MM.1S (cell line): ENCODE data around the gene NFYB.
A peak's percentile ranks its signal among the peaks of the same experiment; 100 is the strongest.

Experiments
- DNase-seq: peaks from one replicate; pipeline ENCODE4 v3.0.0-alpha.2; 2015
- H2AFZ ChIP-seq: fragments of 300-600 bp; sonication (generic); 2 replicates; pipeline ENCODE4 v1.6.0; 2016; ENCODE audit warnings: antibody characterized with exemption, low read length
- H3F3A ChIP-seq: fragments of 300-600 bp; sonication (generic); 2 replicates; pipeline ENCODE4 v1.6.1; 2016; ENCODE audit warnings: mild to moderate bottlenecking, antibody characterized with exemption, low read length, moderate library complexity, mixed read lengths; ENCODE audit not compliant: insufficient read depth
- H3K27ac ChIP-seq: fragments of 300-600 bp; sonication (generic); 2 replicates; pipeline ENCODE4 v1.5.1; 2016; ENCODE audit warnings: mild to moderate bottlenecking, low read length
- H3K27me3 ChIP-seq: fragments of 300-600 bp; sonication (generic); replicated peaks from 2 replicates; pipeline ENCODE4 v1.6.0; 2016; ENCODE audit warnings: low read length; ENCODE audit not compliant: insufficient read depth
- H3K36me3 ChIP-seq: fragments of 300-600 bp; sonication (generic); replicated peaks from 2 replicates; pipeline ENCODE4 v1.6.1; 2016; ENCODE audit warnings: mild to moderate bottlenecking, low read length, mixed read lengths; ENCODE audit not compliant: insufficient read depth
- H3K4me1 ChIP-seq: fragments of 300-600 bp; sonication (generic); 2 replicates; pipeline ENCODE4 v1.6.1; 2016; ENCODE audit warnings: low read length, mixed read lengths
- H3K4me2 ChIP-seq: fragments of 300-600 bp; sonication (generic); 2 replicates; pipeline ENCODE4 v1.6.0; 2016; ENCODE audit warnings: low read depth, low read length
- H3K4me3 ChIP-seq: fragments of 300-600 bp; sonication (generic); 2 replicates; pipeline ENCODE4 v1.5.1; 2016; ENCODE audit warnings: low read length, mixed read lengths
- H3K79me2 ChIP-seq: fragments of 300-600 bp; sonication (generic); 2 replicates; pipeline ENCODE4 v1.6.1; 2016; ENCODE audit warnings: mixed run types, low read length, mixed read lengths
- H3K9ac ChIP-seq: fragments of 300-600 bp; sonication (generic); 2 replicates; pipeline ENCODE4 v1.6.1; 2016; ENCODE audit warnings: low read length, mixed read lengths
- H3K9me2 ChIP-seq: fragments of 300-600 bp; sonication (generic); replicated peaks from 2 replicates; pipeline ENCODE4 v1.6.1; 2016; ENCODE audit warnings: mild to moderate bottlenecking, low read length, mixed read lengths; ENCODE audit not compliant: insufficient read depth
- H3K9me3 ChIP-seq: fragments of 300-600 bp; sonication (generic); replicated peaks from 2 replicates; pipeline ENCODE4 v1.6.1; 2016; ENCODE audit warnings: mild to moderate bottlenecking, low read length, mixed read lengths; ENCODE audit not compliant: insufficient read depth
- H4K20me1 ChIP-seq: fragments of 300-600 bp; sonication (generic); 2 replicates; pipeline ENCODE4 v1.6.1; 2016; ENCODE audit warnings: mild to moderate bottlenecking, low read length, moderate library complexity, mixed read lengths; ENCODE audit not compliant: insufficient read depth
- EZH2 ChIP-seq: fragments of 300-600 bp; sonication (generic); optimal IDR thresholded peaks from 2 replicates; pipeline ENCODE3; 2017; ENCODE audit warnings: low read depth, mild to moderate bottlenecking, antibody characterized with exemption, low read length, mixed read lengths
- EZH2phosphoT487 ChIP-seq: fragments of 300-600 bp; sonication (generic); IDR thresholded peaks from 2 replicates; pipeline ENCODE4 v1.6.1; 2018; ENCODE audit warnings: antibody characterized with exemption, low read length
- TF ChIP-seq, protein P1 (sequence below): fragments of 300-600 bp; sonication (generic); IDR thresholded peaks from 2 replicates; pipeline ENCODE4 v1.5.1; 2016; ENCODE audit warnings: antibody characterized with exemption, low read length, mixed read lengths

Gene NFYB

DNA sequence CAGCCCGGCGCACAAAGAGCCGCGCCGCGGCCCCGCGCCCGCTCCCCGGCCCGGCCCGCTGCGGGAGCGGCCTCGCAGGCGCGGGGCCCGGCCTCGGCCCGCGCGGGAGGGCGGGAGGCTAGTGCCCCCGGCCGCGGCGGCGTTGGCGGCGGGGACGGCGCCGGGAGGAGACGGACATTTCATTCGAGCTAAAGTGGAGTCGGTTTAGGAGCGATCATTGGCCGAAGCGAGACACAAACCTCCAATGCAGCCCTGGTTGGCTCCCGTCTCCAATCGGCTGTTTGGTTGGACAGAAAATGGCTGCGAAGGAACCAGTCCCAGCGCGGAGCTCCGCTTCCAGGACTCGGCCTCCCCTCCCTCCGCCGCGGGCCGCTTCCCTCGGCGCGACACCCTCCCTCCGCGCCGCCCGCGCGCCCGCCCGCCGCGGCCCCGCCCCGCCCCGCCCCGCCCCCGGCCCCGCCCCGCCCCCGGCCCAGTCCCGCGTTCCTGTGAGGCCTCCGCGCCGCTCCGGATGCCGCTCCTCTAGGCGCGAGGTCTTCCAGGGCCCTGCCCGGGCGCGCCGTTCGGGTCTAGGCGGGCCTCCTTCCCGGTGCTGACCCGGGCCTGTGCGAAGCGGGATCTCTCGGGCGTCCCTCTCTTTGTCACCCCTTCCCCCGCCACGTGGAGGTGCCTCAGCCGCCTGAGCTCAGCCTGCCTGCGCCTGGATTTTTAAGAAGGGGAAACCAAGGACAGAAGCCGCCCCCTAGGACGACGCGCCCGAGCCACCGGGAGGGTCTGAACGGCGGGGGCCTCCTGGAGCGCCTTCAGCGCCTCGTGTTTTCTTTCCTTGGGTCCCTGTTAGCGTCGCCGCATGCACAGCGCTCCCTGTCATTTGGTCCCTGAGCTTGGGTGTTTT lies at the start of gene NFYB:
Gene NFYB (minus strand): TSS at position 309 of the 895 bp plus-strand sequence. CDS start 2,757 bp downstream, outside the sequence.
- peak; percentile 96 for DNase-seq
- H2AFZ ChIP-seq, result peak within 1 kb of the TSS; percentile 93

DNA sequence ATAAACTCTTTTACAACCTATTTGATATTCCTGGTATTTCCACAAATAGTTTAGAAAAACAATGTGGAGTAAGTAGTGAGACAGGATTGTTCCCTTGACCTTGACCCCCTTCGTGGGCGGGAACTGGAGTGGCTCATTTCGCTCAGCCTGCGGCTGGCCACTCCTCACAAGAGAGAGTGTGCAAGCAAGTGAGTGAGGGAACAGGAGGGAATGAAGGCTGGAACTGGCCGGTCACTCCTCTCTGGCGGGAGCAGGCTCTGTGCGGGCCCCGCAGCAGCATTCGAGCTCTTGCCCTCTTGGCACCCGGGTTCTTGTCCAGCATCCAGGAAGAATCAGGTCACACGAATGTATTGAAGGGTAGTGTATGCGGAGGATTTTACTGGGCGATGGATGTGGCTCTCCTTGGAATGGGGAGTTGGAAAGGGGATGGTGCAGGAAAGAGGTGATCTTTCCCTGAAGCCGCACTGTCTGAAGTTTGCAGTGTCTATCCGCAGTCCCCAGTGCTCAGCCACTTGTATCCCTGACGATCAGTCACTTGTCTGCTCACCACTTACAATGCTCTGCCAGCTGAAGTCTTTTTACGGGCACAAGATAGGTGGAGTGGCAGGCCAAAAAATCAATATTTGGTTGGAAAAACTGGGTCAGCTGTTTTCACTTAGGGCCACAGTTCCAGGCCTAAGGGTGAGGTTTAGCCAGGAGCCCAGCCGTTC lies 49.6 kb upstream of the NFYB start:
- H3K4me1 ChIP-seq, result no peaks in the 10 kb centered on the region

More for the DNA sequence above, at the start of gene NFYB:
- Histone ChIP-seq H3F3A (peaks cover 7% of the 10 kb centered on the region), H3K79me2 (peaks cover 41% of the 10 kb centered on the region), H3K36me3 (peaks cover 7% of the 10 kb centered on the region; the same call in 1 of the 2 replicates), H3K9me3 (no peaks in the 10 kb centered on the region), H4K20me1 (no peaks in the 10 kb centered on the region), H3K9me2 (no peaks in the 10 kb centered on the region), H3K9ac (peak within 1 kb of the TSS; percentile 85), H3K4me1 (peaks cover 18% of the 10 kb centered on the region), H3K27me3 (no peaks in the 10 kb centered on the region), H3K4me3 (peak within 1 kb of the TSS; percentile 73), H3K27ac (peak within 1 kb of the TSS; percentile 75; the same call in 1 of the 2 replicates), H3K4me2 (peak within 1 kb of the TSS; percentile 92)
- TF ChIP-seq, protein P1, sequence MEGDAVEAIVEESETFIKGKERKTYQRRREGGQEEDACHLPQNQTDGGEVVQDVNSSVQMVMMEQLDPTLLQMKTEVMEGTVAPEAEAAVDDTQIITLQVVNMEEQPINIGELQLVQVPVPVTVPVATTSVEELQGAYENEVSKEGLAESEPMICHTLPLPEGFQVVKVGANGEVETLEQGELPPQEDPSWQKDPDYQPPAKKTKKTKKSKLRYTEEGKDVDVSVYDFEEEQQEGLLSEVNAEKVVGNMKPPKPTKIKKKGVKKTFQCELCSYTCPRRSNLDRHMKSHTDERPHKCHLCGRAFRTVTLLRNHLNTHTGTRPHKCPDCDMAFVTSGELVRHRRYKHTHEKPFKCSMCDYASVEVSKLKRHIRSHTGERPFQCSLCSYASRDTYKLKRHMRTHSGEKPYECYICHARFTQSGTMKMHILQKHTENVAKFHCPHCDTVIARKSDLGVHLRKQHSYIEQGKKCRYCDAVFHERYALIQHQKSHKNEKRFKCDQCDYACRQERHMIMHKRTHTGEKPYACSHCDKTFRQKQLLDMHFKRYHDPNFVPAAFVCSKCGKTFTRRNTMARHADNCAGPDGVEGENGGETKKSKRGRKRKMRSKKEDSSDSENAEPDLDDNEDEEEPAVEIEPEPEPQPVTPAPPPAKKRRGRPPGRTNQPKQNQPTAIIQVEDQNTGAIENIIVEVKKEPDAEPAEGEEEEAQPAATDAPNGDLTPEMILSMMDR, result no peak
- TF ChIP-seq EZH2 (no peak), EZH2phosphoT487 (no peak)

DNA sequence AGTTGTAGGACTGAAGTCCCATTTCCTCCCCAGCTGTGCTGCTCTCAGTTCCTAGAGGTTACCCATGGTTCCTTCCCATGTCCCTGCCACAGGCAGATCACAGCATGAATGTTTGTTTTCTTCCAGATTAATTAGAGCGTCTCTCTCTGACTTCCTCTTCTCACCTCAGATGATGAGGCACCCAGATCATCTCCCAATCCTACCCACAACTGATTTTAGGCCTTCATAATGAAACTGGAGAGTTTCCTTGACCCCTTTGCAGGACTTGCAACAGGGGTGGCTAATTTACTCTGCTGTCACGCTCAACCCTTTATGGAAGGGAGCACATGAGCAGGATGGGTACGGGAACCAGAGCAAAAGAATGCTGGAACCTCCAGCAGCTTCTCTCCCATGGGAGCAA lies 45.4 kb upstream of the NFYB start:
- no peak overlapping the region for H3K4me3 ChIP-seq
- H3K27ac ChIP-seq, result no peak overlapping the region
- no peaks in the 10 kb centered on the region for H3K36me3 ChIP-seq
- H3K4me1 ChIP-seq, result no peaks in the 10 kb centered on the region
- no peak for DNase-seq
- H3K79me2 ChIP-seq, result no peaks in the 10 kb centered on the region
- no peaks in the 10 kb centered on the region for H3K9me3 ChIP-seq
- TF ChIP-seq EZH2 (no peak), EZH2phosphoT487 (no peak)
- TF ChIP-seq, protein P1, result no peak
- no peak overlapping the region for H3K9ac ChIP-seq
- H3K4me2 ChIP-seq, result no peak overlapping the region
- 0 out of 2 replicates have a peak overlapping the region, but pooled peaks have one; percentile 14 for H2AFZ ChIP-seq
- H3K27me3 ChIP-seq, result no peaks in the 10 kb centered on the region
- H3K9me2 ChIP-seq, result no peaks in the 10 kb centered on the region
- H4K20me1 ChIP-seq, result no peaks in the 10 kb centered on the region
- H3F3A ChIP-seq, result no peaks in the 10 kb centered on the region

More for the DNA sequence above, 49.6 kb upstream of the NFYB start:
- no peaks in the 10 kb centered on the region for H3F3A ChIP-seq
- H3K9ac ChIP-seq, result no peak overlapping the region
- no peaks in the 10 kb centered on the region for H3K79me2 ChIP-seq
- TF ChIP-seq EZH2phosphoT487 (no peak), EZH2 (no peak)
- TF ChIP-seq, protein P1, result no peak
- no peak overlapping the region for H3K4me3 ChIP-seq
- no peaks in the 10 kb centered on the region for H3K27me3 ChIP-seq
- H3K9me2 ChIP-seq, result no peaks in the 10 kb centered on the region
- H3K9me3 ChIP-seq, result no peaks in the 10 kb centered on the region
- no peaks in the 10 kb centered on the region for H4K20me1 ChIP-seq
- H3K4me2 ChIP-seq, result no peak overlapping the region
- H2AFZ ChIP-seq, result no peak overlapping the region
- no peak overlapping the region for H3K27ac ChIP-seq
- DNase-seq, result no peak
- H3K36me3 ChIP-seq, result no peaks in the 10 kb centered on the region
